BLaER1 (cell line): ENCODE measurements around the gene PRPF31.

Experiments used
- H3K27ac ChIP-seq: shearing (Covaris generic); formaldehyde crosslinking; 2 replicates; pipeline ENCODE4 v1.8.1; 2022
- H3K27me3 ChIP-seq: shearing (Covaris generic); formaldehyde crosslinking; 2 replicates; pipeline ENCODE4 v1.8.1; 2022
- H3K36me3 ChIP-seq: shearing (Covaris generic); formaldehyde crosslinking; 2 replicates; pipeline ENCODE4 v1.8.1; 2022
- H3K4me1 ChIP-seq: shearing (Covaris generic); formaldehyde crosslinking; 2 replicates; pipeline ENCODE4 v1.8.1; 2022
- H3K4me2 ChIP-seq: shearing (Covaris generic); formaldehyde crosslinking; 2 replicates; pipeline ENCODE4 v1.8.1; 2022
- H3K4me3 ChIP-seq: shearing (Covaris generic); formaldehyde crosslinking; 2 replicates; pipeline ENCODE4 v1.8.1; 2022
- H3K9ac ChIP-seq: shearing (Covaris generic); formaldehyde crosslinking; 2 replicates; pipeline ENCODE4 v1.8.1; 2022
- H3K9me3 ChIP-seq: shearing (Covaris generic); formaldehyde crosslinking; 2 replicates; pipeline ENCODE4 v1.8.1; 2022
- H4K20me1 ChIP-seq: shearing (Covaris generic); formaldehyde crosslinking; 2 replicates; pipeline ENCODE4 v1.8.1; 2022
- Cebpa-rat ChIP-seq: shearing (Covaris generic); IDR thresholded peaks from 2 replicates; pipeline ENCODE4 v1.8.1; 2022

PRPF31 gene

DNA sequence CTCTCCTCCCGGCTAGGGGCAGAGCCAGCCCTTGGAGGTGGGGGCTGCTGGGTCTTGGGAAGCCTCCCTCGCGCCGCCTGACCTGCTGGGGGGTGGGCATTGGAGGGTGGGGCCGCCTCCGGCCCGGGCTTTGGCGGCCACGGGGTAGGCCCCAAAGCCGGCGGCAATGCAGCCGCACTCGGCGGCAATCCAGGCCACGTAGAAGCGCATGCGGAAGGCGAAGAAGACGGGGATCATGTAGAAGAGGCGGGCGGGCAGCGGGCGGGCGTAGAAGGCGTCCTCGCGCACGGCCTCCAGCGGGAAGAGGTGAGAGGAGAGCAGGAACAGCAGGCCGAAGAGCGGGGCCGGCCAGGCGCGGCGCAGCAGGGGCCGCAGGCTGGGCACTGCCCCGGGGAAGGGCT lies 65.1 kb downstream of the PRPF31 start:
- Histone ChIP-seq H3K27ac (0 out of 2 replicates have a peak overlapping the region, but pooled peaks have one; percentile 30), H3K4me3 (no peak overlapping the region), H3K4me2 (peak overlapping the region; percentile 76), H3K4me1 (peaks cover 30% of the 10 kb centered on the region), H3K9me3 (no peaks in the 10 kb centered on the region), H4K20me1 (peaks cover 17% of the 10 kb centered on the region), H3K36me3 (peaks cover 68% of the 10 kb centered on the region), H3K27me3 (no peaks in the 10 kb centered on the region), H3K9ac (0 out of 2 replicates have a peak overlapping the region, but pooled peaks have one; percentile 38)
- no peak for TF ChIP-seq Cebpa-rat
